Effector CD8-positive, alpha-beta T cell (primary cell): ENCODE results near the gene HABP4.
A peak's percentile ranks its signal among the peaks of the same experiment; 100 is the strongest.

Source experiments
- DNase-seq: peaks from one replicate; lab custom pipeline; 2025; lab: John Stamatoyannopoulos, UW
- total RNA-seq, 4 experiments: gene quantifications; one replicate each; lab custom pipeline; 2026; lab: John Stamatoyannopoulos, UW

The HABP4 gene, protein sequence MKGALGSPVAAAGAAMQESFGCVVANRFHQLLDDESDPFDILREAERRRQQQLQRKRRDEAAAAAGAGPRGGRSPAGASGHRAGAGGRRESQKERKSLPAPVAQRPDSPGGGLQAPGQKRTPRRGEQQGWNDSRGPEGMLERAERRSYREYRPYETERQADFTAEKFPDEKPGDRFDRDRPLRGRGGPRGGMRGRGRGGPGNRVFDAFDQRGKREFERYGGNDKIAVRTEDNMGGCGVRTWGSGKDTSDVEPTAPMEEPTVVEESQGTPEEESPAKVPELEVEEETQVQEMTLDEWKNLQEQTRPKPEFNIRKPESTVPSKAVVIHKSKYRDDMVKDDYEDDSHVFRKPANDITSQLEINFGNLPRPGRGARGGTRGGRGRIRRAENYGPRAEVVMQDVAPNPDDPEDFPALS
- 35.0 to 41.5 (median 38.8) reads per million in 4 experiments for total RNA-seq

DNA sequence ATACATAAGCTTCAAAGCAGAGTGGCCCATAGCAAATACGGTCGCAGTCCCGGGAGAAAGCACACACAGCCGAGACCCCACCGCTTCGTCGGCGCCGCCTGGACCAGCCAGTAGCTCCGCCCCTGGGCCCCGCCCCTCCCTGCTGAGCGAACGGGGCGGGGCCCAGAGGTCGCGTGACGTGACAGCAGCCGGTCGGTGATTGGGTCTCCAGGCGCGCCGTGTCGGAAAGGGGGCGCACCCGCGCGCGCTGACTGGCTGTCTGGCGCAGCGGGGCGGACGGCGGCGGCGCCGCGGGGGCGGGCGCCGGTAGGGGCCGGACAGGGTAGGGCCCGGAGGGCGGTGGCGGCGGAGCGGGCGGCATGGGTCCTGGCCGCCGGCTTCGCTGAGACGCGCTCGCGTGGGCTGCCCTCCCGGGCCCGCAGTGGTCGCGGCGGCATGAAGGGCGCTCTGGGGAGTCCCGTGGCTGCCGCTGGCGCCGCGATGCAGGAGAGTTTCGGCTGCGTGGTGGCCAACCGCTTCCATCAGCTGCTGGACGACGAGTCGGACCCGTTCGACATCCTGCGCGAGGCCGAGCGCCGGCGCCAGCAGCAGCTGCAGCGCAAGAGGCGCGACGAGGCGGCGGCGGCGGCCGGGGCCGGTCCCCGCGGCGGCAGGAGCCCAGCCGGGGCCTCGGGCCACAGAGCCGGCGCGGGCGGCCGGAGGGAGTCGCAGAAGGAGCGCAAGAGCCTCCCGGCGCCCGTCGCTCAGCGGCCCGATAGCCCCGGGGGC, at the start of gene HABP4:
Gene HABP4 (plus strand): TSS at position 325 of the 768 bp plus-strand sequence. CDS start 111 bp downstream, at position 436.
- peak; percentile 92 for DNase-seq

DNA sequence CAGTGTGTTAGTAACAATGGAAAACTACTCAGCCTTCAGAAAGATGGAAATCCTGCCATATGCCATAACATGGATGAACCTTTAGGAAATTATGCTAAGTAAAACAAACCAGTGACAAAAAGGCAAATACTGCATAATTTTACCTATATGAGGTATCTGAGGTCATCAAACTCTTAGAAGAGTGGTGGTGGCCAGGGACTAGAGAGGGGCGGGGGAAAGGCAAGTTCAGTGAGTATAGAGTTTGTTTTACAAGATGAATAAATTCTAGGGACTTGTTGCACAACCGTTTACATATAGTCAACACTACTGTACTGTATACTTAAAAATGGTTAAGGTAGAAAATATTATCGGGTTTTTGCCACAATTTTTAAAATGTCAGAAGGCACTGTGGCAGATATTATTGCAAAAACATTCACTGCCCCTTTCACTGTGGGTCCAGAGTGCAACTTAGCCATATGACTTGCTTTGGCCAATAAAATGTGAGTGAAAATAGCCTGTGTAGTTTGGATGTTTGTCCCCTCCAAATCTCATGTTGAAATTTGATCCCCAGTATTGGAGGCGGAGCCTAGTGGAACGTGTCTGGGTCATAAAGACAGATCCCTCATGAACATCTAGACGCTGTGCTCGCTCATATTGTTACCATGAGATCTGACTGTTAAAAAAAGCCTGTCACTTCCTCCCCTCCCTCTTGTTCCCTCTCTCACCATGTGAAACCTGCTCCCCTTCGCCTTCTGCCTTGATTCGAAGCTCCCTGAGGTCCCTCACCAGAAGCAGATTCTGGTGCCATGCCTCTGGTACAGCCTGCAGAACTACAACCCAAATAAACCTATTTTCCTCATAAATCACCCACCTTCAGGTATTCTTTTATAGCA, 41.3 kb upstream of the HABP4 start:
- DNase-seq: no peak

DNA sequence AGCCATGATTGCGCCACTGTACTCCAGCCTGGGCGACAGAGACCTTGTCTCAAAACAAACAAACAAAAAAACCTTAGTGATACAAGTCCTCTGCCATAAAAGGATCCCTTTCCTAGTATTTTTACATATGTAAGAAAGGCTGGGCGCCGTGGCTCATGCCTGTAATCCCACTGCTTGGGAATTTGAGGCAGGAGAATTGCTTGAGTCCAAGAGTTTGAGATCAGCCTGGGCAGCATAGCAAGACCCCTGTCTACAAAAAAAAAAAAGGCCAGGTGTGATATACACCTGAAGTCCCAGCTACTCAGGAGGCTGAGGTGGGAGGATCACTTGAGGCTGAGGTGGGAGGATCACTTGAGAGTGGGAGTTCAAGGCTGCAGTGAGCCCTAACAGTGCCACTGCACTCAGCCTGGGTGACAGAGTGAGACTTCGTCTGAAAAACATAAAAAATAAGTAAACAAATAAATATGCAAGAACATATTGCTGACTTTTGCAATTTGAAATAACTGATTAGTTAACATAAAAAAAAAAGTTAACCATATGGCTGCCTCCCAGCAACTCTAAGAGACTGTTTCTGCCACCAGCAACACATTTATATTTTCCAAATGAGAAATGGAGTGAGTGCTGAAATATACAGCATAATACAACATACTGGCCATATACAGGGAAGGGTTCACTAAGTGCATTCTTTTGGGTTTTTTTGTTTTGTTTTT, 38.7 kb upstream of the HABP4 start:
- DNase-seq: no peak

DNA sequence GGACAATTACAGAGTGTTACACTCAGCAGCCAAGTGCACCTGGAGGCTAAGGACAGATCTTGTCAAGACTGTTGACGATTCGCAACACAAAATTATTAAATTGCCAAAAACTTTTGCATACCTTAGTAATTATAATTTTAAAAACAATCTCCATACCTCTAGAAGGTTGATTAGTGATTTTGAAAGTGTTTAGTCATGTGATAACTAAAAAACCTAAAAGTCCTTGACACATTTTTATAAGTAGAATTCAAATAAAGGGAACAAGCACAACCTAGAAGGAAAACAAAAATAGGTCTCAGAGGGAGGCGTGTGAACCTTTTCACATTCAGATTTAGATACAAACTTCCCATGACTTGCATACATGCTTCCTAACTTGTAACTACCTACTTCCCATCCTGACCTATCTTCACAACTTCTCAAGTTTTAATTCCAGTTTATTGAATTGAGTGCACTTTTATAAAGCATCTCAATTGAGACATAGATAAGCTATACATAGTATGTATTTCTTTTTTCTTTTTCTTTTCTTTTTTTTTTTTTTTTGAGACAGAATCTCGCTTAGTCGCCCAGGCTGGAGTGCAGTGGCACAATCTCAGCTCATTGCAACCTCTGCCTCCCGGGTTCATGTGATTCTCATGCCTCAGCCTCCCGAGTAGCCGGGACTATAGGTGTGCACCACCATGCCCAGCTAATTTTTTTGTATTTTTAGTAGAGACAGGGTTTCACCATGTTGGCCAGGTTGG, 37.6 kb upstream of the HABP4 start:
- no peak for DNase-seq

DNA sequence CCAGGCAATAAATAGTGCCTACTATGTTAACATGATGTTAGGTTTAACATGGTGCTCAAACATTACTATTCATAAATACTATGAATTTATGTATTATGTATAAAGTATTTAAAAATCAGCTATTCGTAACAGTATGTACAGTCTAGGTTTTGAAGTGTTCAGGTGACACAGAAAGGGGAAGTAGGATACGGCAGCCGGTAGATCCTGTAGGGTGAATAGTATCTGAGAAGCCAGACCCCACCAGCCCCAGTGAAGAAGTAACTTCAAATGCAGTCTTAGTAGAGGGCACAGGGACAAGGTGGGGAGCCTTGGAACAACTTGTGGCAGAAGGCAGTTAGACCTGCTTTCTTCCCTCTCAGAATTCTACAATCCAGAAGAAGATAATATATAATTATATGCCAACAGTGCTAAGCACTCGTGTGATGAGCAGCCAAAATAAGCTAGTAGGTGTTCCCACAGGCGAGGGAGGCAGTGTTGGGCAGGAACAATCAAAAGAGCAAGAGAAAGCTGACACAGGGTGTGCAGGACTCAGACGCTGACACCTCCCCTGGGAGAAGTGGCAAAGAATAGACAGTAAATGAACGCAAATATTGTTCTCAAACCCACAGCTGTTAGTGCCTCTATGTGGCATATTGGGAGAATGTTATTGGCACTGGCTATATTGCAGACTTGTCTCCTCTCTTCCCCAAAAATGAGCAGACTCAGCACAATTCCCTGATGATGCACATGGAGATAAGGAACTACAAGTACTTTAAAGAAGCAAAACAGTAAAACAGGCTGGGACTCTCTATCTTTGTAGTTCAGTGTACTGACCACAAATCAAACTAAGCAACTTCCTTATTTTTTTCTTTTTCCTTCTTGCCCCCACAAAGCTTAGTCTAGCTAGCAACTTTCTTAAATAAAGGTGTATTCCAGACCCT, 36.4 kb upstream of the HABP4 start:
- DNase-seq: no peak

DNA sequence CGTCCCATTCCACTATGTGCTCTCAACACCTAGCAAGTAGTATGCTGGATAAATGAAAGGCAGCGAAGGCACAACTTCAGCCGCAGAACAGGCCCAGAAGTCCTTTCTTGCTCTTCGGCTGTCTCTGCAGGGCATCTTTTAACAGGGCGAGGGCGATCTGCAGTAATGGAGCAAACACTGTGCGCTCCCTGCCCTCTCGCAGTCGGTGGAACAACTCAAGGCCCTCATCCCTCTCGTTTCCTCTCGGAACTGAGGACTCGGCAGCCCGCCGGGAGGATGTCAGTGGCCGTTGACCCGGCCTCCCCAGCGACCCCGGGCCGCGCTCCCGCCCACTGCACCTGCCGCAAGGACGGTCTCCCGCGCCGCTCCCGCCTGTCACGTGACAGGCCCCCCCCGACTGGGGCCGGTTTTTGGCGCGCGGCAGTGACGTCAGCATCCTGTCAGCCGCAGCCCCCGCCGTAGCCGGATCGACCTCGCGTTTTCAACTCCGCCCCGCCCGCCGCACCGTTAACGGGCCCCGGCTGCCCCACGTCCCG, 32.9 kb upstream of the HABP4 start:
- DNase-seq: peak; percentile 85

DNA sequence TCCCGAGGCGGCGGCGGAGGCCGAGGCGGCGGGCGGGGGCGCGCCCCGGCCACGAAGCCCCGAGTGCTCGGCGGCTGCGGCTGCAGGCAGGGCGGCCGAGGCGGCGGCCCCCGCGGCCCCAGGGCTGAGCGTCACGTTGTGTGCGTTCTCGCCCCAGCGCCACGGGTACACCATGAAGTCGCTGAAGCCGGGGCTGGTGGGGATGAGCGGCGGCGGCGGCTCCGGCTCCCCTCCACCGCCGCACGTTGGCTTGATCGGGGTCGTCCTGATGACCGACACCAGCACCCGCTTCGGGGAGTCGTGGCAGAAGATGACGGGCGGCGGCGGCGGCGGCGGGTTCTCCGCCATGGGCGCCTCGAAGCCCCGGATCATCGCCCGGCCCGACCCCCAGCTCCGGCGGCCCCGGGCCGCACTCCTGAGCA, 32.3 kb upstream of the HABP4 start:
- peak; percentile 39 for DNase-seq

DNA sequence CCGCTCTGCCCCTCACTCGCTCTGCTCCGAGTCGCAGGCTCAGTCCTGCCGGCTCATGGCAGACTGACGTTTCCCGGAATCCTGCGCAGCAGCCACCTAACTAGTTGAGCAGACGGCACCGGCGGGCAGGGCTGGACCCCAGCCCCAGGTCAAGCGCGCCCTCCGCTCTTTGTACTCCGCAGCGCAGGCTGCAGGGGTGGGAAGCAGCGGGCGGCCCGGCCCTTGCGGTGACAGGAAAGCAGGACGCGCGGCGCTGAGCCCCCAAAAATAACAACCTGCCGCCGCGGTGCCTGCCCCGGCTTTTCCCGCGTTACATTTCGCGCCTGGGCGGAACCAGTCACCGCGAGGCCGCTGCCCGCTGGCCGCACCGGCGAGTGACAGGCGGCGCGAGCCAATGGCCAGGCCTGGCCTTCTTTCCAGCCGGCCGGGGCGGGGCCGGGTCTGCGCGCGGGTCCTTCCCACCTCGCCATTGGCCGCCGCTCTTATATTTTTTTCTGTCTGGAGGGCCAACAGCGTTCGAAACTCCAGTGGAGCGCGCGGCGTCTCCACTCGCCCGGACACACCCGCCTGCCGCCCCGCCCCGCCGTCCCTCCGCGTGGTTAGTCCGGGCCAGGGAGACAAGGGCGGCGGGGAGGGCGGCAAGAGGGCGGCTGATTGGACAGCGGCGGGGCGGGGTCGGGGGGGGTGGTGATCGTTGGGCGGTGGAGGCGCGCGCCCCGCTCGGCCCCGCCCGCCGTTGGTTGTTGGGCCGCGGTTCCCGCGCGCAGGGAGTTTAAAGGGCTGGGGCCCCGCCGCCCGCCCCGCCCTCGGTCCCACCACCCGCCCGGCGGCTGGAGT, 31.7 kb upstream of the HABP4 start, which contains the start of gene ZNF367:
Gene ZNF367 (minus strand): TSS at position 288 of the 837 bp plus-strand sequence. CDS start 338 bp downstream, outside the sequence.
- DNase-seq: peak; percentile 83

DNA sequence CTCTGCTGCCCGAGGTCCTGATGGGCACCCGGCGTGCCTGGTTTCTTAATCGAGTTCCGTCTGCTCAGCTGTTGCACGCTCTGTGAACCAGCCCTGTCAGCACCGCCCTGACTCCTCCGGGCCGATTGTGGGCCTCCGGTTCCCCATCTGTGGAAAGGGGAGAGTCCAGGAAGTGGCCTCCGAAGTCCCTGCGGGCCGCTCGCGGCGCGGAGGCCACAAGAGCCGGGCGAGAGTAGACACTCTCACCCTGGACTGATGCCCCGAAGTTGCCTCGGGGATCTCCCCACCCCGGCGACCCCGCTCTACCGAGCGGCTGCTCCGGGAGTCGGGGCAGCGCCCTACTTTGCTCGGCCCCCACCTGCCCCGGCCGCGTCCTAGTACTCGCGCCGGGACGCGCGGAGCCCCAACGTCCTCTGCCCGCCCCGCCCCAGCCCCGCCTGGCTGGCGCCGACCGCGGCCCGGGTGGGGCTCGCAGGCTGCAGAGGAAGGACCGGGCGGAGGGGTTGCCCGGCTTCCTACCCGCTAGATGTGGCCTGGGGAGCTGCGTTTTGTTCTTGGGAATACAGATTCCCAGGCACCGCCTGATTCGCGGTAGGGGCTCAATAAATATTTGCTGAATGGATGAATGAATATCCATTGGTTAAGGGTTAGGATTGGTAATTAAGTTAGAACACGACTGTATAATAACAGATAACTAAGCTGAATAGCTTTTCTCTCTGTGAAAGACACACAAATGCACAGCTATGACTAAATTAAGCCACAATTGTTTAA, 30.9 kb upstream of the HABP4 start:
- DNase-seq: peak; percentile 26

DNA sequence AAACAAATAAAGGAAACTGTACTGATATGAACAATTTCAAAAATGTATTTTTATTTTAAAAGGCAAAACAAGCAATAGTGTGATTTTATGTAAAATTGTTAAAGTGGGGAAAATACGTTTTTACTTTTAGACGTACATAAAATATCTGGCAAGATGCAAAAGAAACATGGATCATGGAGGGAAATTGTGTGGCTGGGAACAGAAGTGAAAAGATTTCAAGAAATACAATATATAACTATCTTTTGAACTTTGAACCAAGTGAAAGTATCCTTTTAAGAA, 30.3 kb upstream of the HABP4 start:
- no peak for DNase-seq

DNA sequence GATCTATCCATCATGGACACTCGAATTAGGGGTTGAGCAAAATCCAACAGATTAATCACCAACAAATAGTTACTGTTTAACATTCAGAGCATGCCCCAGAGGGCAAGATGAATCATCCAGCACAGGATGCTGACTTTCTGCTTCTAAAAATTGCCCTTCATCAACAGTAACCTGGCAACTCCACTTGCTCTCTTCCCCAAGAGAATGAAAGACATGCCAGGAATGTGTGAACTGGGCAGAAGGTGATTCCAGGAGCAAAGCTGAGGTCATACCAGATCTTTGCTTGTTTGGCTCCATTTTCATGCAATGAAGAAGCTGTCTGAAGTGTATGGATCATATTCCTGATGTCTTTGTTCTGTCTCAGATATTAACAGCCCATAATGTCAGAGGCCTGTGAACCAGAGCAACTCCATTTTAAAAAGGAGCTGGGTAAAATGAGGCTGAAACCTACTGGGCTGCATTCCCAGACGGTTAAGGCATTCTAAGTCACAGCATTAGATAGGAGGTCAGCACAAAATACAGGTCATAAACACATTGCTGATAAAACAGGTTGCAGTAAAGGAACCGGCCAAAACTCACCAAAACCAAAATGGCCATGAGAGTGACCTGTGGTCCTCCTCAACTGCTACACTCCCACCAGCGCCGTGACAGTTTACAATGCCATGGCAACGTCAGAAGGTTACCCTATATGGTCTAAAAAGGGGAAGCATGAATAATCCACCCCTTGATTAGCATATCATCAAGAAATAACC, 29.3 kb upstream of the HABP4 start:
- no peak for DNase-seq

DNA sequence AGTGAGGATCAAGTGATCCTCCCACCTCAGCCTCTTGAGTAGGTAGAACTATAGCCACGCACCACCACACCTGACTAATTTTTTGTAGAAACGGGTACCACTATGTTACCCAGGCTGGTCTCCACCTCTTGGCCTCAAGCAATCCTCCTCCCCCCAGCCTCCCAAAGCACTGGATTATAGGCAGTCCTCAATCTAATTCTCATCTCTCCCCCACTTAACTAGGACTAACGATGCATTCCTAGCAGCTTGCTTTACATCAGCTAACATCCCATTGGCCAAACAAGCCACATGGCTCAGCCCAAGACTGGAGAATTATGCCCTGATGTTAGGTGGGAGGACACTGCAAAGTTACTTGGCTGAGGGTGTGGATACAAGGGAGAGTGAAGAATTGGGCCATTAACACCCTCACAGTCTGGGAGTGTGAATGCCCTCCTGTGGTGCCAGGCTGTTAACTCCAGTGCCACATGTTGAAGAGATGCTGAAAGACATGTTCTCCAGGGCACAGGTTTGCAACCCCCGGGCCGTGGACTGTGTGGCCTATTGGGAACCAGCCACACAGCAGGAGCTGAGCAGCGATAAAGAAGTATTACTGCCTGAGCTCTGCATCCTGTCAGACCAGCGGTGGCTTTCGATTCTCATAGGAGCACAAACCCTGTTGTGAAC, 26.5 kb upstream of the HABP4 start:
- DNase-seq: no peak

DNA sequence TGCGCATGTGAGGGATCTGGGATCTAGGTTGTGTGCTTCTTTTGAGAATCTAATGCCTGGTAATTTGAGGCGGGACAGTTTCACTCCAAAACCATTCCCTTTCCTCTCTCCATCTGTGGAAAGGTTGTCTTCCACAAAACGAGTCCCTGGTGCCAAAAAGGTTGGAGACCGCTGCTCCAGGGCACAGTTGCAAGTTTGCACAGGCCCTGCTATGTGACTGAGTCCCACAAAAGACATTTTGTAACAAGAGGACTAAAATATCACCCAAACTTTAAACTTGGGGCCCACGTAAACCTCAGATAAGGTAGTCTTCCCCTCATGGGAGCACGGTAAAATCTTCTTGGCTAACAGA, 26.0 kb upstream of the HABP4 start:
- no peak for DNase-seq

DNA sequence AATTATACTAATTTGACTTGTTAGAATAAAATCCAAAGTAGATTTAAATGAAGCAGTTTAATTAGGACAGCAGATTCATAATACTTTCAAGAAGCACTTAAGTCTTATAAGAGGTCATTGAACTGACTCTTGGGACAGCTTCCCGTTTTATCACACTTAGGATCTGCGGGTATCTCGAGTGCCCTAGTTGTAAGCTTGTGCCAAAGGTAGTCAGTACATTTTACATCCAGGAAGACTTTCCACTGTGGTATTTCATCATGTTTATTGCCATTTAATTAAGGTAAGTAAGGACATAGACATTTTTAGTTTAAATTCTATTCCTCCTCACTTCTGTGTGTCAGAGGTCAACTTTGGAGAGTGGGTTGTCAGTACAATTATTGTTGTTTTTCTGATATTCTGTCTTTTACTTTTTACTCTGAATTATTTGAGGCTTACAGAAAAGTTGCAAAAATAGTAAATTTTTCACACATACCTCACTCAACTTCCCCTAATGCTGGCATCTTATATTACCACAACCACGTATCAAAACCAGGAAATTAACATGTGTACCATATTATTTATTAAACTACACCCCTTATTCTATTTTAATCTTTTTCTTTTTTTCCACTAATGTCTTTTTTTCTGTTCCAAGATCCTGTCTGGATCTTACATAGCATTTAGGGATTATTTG, 24.3 kb upstream of the HABP4 start:
- no peak for DNase-seq

DNA sequence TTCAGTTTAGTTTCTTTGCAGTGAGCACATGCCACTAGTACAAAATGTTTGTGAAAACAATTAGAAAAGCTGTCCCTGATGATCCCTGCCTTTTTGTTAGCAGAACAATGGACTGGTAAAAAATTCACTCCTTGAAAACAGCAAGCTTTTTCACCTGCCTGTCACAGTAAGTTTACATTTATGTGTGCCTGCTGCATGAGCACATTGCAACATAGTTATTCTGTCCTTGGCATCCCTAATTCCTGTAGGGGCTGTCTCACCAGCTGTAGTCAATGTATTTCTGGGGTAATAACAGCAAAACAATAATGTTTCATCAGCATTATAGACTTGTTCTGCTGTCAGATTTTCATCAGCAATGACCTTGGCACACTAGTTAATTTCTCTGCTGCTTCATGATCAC, 20.2 kb upstream of the HABP4 start:
- no peak for DNase-seq

DNA sequence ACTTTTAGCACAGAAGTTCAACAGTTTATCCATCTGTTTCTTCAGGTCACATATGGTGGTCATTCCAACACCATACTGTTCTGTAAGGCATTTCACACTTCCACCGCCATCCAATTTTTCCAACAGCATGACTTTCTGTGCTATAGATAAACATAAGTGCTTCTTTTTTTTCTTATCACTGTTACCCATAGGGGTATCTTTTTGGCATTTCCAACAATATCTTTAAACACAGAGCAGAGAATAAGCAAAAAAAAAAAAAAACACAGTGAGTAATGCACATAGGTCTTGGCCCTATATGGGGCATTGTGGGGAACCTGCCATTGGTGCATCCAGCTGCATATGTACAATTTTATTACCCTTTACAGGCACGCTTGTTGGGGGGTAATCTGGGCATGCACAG, 19.6 kb upstream of the HABP4 start:
- no peak for DNase-seq
